DND-41 (cell line): Measurements from ENCODE around the gene PGAM2.

Source experiments
- ATAC-seq: fragments of 200-7000 bp; cut with Tn5 transposase; 3 replicates; pipeline ENCODE4 v1.9.1; 2021; ENCODE audit warnings: low read depth; ENCODE audit not compliant: insufficient read depth
- DNase-seq: peaks from one replicate; pipeline ENCODE4 v3.0.0-alpha.2; 2020
- H2AFZ ChIP-seq: 2 replicates; pipeline ENCODE4 v1.6.0; 2012; ENCODE audit warnings: low read depth, low read length
- H3K27ac ChIP-seq: 2 replicates; pipeline ENCODE4 v1.5.1; 2012; ENCODE audit warnings: low read length, inconsistent platforms
- H3K27me3 ChIP-seq: fragments of 200-600 bp; sonication (generic); 2 replicates; pipeline ENCODE4 v1.6.0; 2012; ENCODE audit warnings: low read length, mild to moderate bottlenecking, inconsistent platforms; ENCODE audit not compliant: insufficient read depth, poor library complexity
- H3K36me3 ChIP-seq: 2 replicates; pipeline ENCODE4 v1.5.1; 2012; ENCODE audit warnings: low read length, inconsistent platforms; ENCODE audit not compliant: insufficient read depth
- H3K4me1 ChIP-seq: 2 replicates; pipeline ENCODE4 v1.5.1; 2012; ENCODE audit warnings: mild to moderate bottlenecking, low read length; ENCODE audit not compliant: insufficient read depth
- H3K4me2 ChIP-seq: 2 replicates; pipeline ENCODE4 v1.6.0; 2012; ENCODE audit warnings: mild to moderate bottlenecking, moderate library complexity, low read length, inconsistent platforms; ENCODE audit not compliant: insufficient read depth
- H3K4me3 ChIP-seq, 2 experiments: fragments of 200-600 bp in 1 of 2; shearing (Covaris generic) in 1 of 2; 2 replicates each; pipeline ENCODE4 v1.5.1; 2012 to 2016; ENCODE audit warnings: inconsistent platforms in 2 of 2, low read length in 2 of 2, mild to moderate bottlenecking in 2 of 2, low read depth in 1 of 2, moderate library complexity in 1 of 2
- H3K79me2 ChIP-seq: 2 replicates; pipeline ENCODE4 v1.6.0; 2012; ENCODE audit warnings: low read length, inconsistent platforms; ENCODE audit not compliant: insufficient read depth
- H3K9ac ChIP-seq: 2 replicates; pipeline ENCODE4 v1.6.0; 2012; ENCODE audit warnings: low read depth, mild to moderate bottlenecking, inconsistent platforms, low read length, moderate library complexity
- H3K9me3 ChIP-seq: 2 replicates; pipeline ENCODE4 v1.5.1; 2012; ENCODE audit warnings: low read length, moderate library complexity, mild to moderate bottlenecking, inconsistent platforms; ENCODE audit not compliant: insufficient read depth, severe bottlenecking
- H4K20me1 ChIP-seq: 2 replicates; pipeline ENCODE4 v1.6.0; 2012; ENCODE audit warnings: low read length; ENCODE audit not compliant: insufficient read depth
- CTCF ChIP-seq: IDR thresholded peaks from 2 replicates; pipeline ENCODE4 v1.5.1; 2012; ENCODE audit warnings: borderline replicate concordance, low read length, moderate library complexity, mild to moderate bottlenecking; ENCODE audit not compliant: poor library complexity, severe bottlenecking; ENCODE audit errors: extremely low read depth
- EZH2 ChIP-seq: IDR thresholded peaks from 3 replicates; pipeline ENCODE4 v1.6.1; 2012; ENCODE audit warnings: borderline replicate concordance, low read depth, mild to moderate bottlenecking, moderate library complexity, low read length, inconsistent platforms; ENCODE audit not compliant: severe bottlenecking

The PGAM2 gene

GRCh38 chr7:44080118-44080517, 14.8 kb upstream of the PGAM2 start:
- H3K36me3 ChIP-seq, result peaks cover 62% of the 10 kb centered on the region
- H3K27ac ChIP-seq, result peak overlapping the region; percentile 69; the same call in 1 of the 2 replicates

GRCh38 chr7:44079331-44080021, 14.1 kb upstream of the PGAM2 start:
- H3K79me2 ChIP-seq, result peaks cover 33% of the 10 kb centered on the region
- DNase-seq (no peak), ATAC-seq (no peak)
- H3K4me3 ChIP-seq, result no peak overlapping the region
- H3K4me2 ChIP-seq, result peak overlapping the region; percentile 59
- peaks cover 54% of the 10 kb centered on the region for H3K4me1 ChIP-seq
- no peak overlapping the region for H3K9ac ChIP-seq
- H3K36me3 ChIP-seq, result peaks cover 66% of the 10 kb centered on the region
- no peaks in the 10 kb centered on the region for H3K27me3 ChIP-seq
- no peak overlapping the region for H2AFZ ChIP-seq
- peaks cover 11% of the 10 kb centered on the region; the same call in 1 of the 2 replicates for H4K20me1 ChIP-seq
- H3K9me3 ChIP-seq, result no peaks in the 10 kb centered on the region
- no peak for TF ChIP-seq CTCF
- H3K27ac ChIP-seq, result peak overlapping the region; percentile 59

More at GRCh38 chr7:44080118-44080517, 14.8 kb upstream of the PGAM2 start:
- Histone ChIP-seq H3K4me2 (peak overlapping the region; percentile 59), H3K27me3 (no peaks in the 10 kb centered on the region), H4K20me1 (peaks cover 11% of the 10 kb centered on the region; the same call in 1 of the 2 replicates), H2AFZ (no peak overlapping the region), H3K9ac (peak overlapping the region; percentile 75; the same call in 1 of the 2 replicates), H3K79me2 (peaks cover 33% of the 10 kb centered on the region), H3K9me3 (no peaks in the 10 kb centered on the region), H3K4me1 (peaks cover 54% of the 10 kb centered on the region), H3K4me3 (peak overlapping the region in 1 of 2 experiments; percentile 64; a peak in 1 of 4 replicates)
- TF ChIP-seq EZH2 (no peak), CTCF (no peak)
- DNase-seq, result no peak
- ATAC-seq, result no peak

- H3K79me2 ChIP-seq, result peaks cover 33% of the 10 kb centered on the region
- H4K20me1 ChIP-seq, result peaks cover 11% of the 10 kb centered on the region; the same call in 1 of the 2 replicates
- peak overlapping the region; percentile 0; the same call in 1 of the 2 replicates for H3K4me2 ChIP-seq
- no peak overlapping the region for H3K4me3 ChIP-seq
- no peak overlapping the region for H2AFZ ChIP-seq
- H3K4me1 ChIP-seq, result peaks cover 51% of the 10 kb centered on the region
- peak overlapping the region; percentile 19; the same call in 1 of the 2 replicates for H3K9ac ChIP-seq
- H3K27me3 ChIP-seq, result no peaks in the 10 kb centered on the region
- DNase-seq, result no peak
- ATAC-seq, result no peak
- no peaks in the 10 kb centered on the region for H3K9me3 ChIP-seq
- H3K36me3 ChIP-seq, result peaks cover 76% of the 10 kb centered on the region
- TF ChIP-seq EZH2 (no peak), CTCF (no peak)
- H3K27ac ChIP-seq, result peak overlapping the region; percentile 59
Observed at GRCh38 chr7:44078521-44078920, 13.2 kb upstream of the PGAM2 start.
